AG09309 (cell line): ENCODE results near the gene COL12A1.

Experiments
- DNase-seq: peaks from one replicate; pipeline ENCODE4 v3.0.0-alpha.2; 2010; ENCODE audit warnings: low read depth
- H3K4me3 ChIP-seq: 2 replicates; pipeline ENCODE4 v1.5.1; 2011; ENCODE audit warnings: mild to moderate bottlenecking, low read depth, low read length, moderate library complexity; ENCODE audit not compliant: control insufficient read depth
- TF ChIP-seq, protein P1 (sequence below): IDR thresholded peaks from 2 replicates; pipeline ENCODE4 v1.5.1; 2011; ENCODE audit warnings: mild to moderate bottlenecking, low read depth, low read length, inconsistent platforms; ENCODE audit not compliant: insufficient read depth, control insufficient read depth; ENCODE audit errors: missing control alignments

The COL12A1 gene

DNA sequence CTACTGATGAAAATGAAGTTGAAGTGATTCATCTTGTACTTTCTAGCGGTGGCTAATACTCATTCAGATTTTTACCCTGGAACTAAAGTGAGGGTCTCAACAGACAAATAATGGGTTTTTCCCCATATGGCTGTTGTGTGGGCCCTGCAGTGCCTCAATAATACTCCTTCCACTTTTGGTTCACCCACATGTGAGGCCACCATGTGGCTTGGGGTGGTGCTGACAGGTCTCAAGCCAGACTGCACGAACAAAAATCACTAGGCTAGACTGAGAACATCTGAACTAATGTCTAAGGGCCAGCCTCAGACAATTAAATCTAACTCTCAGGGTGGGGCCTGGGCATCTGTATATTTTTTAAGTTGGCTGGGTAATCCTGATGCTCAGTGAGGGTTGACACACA is 7.9 kb upstream of the COL12A1 start:
- DNase-seq: no peak

DNA sequence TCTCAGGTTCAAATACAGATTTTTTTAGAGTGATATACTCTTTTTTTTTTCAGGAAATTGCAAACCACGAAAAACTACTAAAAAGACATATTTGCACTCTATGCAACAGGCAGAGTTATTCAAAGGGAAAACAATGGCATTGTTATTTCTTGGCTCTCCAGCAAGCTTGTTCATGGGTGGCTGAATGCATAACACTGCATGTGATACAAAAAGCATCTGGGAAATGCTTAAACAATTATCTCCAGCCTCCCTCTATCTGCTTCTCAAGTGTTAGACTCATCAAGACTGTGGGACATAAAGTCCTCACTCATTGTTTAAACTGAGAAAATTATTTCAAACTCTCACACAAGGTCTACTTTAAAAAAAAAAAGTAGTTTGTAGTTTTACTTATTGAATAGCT is 7.3 kb upstream of the COL12A1 start:
- no peak for DNase-seq
- TF ChIP-seq, protein P1, sequence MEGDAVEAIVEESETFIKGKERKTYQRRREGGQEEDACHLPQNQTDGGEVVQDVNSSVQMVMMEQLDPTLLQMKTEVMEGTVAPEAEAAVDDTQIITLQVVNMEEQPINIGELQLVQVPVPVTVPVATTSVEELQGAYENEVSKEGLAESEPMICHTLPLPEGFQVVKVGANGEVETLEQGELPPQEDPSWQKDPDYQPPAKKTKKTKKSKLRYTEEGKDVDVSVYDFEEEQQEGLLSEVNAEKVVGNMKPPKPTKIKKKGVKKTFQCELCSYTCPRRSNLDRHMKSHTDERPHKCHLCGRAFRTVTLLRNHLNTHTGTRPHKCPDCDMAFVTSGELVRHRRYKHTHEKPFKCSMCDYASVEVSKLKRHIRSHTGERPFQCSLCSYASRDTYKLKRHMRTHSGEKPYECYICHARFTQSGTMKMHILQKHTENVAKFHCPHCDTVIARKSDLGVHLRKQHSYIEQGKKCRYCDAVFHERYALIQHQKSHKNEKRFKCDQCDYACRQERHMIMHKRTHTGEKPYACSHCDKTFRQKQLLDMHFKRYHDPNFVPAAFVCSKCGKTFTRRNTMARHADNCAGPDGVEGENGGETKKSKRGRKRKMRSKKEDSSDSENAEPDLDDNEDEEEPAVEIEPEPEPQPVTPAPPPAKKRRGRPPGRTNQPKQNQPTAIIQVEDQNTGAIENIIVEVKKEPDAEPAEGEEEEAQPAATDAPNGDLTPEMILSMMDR: no peak
- H3K4me3 ChIP-seq: no peak overlapping the region

More for the DNA sequence above, 7.9 kb upstream of the COL12A1 start:
- TF ChIP-seq, protein P1: no peak
- H3K4me3 ChIP-seq: no peak overlapping the region

DNA sequence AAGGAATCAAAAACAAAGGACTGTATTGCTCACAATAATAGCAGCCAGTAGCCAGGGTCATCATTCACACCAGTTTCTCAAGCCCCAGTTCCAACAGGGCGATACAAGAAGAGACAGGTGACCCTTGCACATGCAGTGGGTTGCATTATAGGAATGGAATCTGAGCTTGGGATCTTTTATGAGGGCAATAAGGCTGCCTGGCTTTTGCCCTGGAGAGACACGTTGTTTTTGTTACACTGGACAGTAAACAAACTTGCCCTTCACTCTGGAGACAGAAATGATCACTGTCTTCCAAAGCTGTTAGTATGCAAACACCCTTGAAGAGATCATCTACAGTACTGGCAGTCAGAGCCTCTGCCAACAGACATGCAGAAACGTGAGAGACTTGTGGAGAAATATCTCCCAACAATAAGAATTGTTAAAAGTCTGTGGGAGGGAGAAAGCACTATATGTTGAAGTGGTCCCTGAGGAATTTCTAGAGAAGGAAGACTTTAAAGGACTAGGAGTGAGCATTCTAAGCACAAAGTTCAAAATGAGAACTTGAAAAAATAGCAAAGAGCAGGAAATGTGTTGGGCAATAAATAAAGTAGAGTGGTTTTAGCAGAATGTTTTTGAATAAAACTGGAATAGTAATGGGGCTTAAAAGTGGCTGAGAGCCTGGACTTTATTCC is 6.2 kb upstream of the COL12A1 start:
- TF ChIP-seq, protein P1: no peak
- H3K4me3 ChIP-seq: no peak overlapping the region
- DNase-seq: no peak

DNA sequence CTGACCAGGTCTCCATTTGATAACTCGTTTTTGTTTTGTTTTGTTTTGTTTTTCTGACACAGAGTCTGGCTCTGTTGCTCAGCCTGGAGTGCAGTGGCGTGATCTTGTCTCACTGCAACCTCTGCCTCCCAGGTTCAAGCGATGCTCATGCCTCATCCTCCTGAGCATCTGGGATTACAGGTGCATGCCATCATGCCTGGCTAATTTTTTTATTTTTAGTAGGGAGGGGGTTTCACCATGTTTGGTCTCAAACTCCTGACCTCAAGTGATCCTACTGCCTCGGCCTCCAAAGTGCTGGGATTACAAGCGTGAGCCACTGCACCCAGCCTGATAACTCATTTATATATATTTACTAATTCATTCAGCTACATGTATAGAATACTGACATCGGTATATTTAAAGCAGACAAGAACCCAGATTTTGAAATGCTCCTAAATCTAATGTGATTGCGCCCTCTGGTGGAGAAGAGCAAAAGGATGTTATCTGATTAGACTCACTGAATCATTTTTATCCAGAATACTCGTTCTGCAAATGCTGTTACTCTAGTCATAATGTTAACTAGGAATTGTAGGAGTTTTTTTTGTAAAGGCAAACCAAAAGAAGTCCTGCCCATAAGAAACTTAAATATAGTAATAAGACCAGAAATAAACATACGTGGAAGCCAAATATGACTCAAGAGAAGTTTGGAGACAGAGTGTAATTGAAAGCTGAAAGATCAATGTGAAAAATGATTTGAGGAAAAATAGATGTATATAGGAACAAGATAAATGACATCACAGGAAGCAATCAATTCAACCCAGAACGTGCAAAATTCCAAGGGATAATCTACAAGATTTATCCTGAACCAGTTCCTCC is 5.3 kb upstream of the COL12A1 start:
- no peak for DNase-seq
- no peak overlapping the region for H3K4me3 ChIP-seq
- TF ChIP-seq, protein P1: peak; percentile 63

DNA sequence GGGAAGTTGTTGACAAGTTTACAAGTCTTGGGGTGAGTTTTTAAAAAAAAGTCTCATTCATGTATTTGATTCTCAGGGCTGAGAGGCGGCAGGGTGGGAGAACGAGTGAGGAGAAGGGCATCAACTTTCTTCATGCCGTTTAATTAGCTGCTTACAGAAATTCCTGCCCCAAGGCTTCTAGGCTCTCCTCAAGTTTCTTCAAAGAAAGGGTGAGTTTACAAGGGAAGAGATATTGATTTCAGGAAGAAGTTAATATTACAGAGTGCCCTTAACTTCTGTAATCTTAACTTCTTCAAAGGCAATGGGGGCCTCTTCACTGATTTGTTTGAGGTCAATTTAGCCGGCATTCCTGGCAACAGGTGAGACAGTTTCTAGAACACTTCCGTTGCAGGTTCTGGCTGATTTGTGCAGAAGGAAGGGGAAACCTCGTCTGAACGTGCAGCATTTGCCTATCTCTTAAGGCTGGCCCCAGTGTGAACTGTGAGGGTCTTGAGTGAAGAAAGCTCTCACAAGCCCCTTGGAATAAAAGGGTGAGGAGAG is 3.4 kb upstream of the COL12A1 start:
- TF ChIP-seq, protein P1: no peak
- no peak for DNase-seq
- no peak overlapping the region for H3K4me3 ChIP-seq

DNA sequence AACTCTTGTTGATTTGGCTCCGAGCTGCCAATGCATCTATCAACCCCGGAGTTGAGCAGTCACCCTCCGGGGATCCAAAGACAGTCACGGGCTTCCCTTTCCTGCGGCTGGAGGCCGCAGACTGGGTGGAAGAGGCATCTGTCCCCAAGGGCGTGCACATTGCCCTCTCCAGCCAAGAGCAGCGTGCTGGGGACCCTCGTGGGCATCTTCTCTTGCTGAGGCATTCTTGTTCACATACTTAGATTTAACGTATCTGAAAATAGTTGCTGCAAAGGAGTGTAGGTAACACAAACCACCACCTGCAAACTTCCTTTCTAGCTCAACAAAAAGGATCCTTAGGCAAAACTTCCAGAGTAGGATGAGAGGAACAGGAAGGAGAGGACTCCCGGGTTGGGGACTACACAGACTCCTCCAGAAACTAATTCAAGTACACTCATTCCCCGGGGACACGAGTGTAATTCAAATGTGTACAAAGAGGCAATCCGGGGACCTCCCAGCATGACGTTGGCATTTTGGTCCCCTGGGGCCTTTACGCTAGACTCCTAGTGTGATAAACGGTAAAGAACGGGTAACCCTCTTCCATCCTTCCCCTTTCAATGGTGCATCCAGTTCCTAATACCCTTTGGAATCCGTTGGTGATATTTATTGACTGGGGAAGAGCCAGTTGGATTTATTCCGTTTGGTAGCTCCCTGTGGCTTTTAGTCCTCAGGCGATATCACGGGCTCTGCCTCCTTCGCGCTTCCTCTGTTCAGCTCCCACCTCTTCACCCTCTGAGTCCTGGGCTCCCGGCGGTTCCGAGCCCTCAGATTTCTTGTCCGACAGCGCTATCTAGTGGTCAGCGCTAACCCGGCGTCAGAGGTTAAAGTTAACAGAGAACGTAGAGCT is 2.7 kb upstream of the COL12A1 start:
- DNase-seq: no peak
- H3K4me3 ChIP-seq: peak overlapping the region; percentile 14
- TF ChIP-seq, protein P1: peak; percentile 89
